H1 (cell line): ENCODE data around the gene CAMTA1. TPM values are rescaled to one million over a fixed set of nuclear protein-coding genes. Genes with fewer than 3 reads are reported as not detected.

Experiments used
- EGR1 ChIP-seq: IDR thresholded peaks from 2 replicates; pipeline ENCODE4 v1.6.1; 2011; ENCODE audit warnings: low read depth, low read length, borderline replicate concordance
- RXRA ChIP-seq: IDR thresholded peaks from 2 replicates; pipeline ENCODE4 v1.6.1; 2011; ENCODE audit warnings: low read depth, mild to moderate bottlenecking, low read length, moderate library complexity; ENCODE audit not compliant: insufficient read depth
- polyA plus RNA-seq, 7 experiments: library from polyadenylated mRNA; depleted of rRNA in 3 of 7; stranded (reverse) in 5 of 7; unstranded in 2 of 7; fragments of >200 nt in 5 of 7; fragments of 200-250 nt in 2 of 7; gene quantifications; 1 replicate in 5 of 7; 2 replicates in 1 of 7; 4 replicates in 1 of 7; pipeline versions ENCODE4 v1.2.1 to v1.2.3, GENCODE V29; 2011 to 2013; ENCODE audit warnings: missing spikeins in 2 of 7, mixed read lengths in 2 of 7
- total RNA-seq: library from RNA; stranded (reverse); fragmentation: NEBNext Ultra II Directional; extraction: Animal tissue kit (Norgen Biotek cat#: 25700); gene quantifications from 2 replicates; pipeline ENCODE4 v1.2.1, GENCODE V29; 2021

CAMTA1 gene
- total and polyA plus RNA-seq, 2 of the 8 experiments (the other 6 are each of a cell fraction or from before 2014, with no cell fraction given) = 65.0 to 119 TPM

GRCh38 chr1:7436056-7437005 is 651.1 kb downstream of the CAMTA1 start (continued):
- TF ChIP-seq RXRA (no peak), EGR1 (no peak)
